Central memory CD4-positive, alpha-beta T cell (primary cell): ENCODE results near the gene C1QBP.
"Not testable (repeated sequence)": the region's sequence is repeated elsewhere in the genome, so short reads cannot be mapped to it uniquely, and the experiment has no call there.

Source experiments
- DNase-seq: peaks from one replicate; pipeline ENCODE4 v3.0.0; 2022

C1QBP gene

DNA sequence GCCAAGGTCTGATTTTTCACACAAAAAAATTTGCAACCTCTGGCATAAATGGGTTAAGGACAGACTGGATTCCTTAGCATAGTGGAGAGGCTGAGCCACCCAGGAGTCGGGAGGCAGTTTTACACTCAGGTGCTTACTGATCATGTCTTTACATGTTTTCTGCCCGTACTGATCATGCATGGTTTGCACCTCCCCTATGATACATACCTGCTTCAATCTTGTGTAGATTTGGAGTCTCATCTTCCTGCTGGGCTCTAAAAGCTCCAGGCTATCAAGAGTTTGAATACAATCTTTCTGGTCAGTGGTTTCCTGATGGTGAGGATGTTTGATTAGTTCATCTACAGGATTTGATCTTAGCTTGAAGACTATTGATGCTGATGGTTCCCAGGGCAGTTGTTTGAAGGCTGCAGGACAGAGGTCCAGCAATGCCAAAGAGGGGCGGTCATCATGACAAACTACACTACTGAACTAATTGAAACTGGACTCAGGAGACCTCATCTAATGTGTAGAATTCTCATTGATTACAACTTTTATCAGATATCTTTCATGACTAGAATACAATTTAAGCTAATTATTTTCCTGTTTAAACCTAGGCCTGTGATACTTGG, 6.9 kb downstream of the C1QBP start:
- DNase-seq, result no peak

DNA sequence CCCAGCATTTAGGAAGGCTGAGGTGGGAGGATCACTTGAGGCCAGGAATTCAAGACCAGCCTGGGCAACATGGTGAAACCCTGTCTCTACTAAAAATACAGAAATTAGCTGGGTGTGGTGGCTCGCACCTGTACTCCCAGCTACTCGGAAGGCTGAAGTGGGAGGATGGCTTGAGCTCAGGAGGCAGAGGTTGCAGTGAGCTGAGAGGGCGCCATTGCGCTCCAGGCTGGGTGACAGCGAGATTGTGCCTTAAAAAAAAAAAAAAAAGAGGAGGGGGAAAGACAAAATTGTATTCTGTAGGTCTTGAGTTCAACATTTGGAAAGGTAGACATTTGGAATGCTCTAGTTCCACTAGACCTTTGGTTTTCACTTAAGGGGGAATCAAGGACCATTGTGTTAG, 7.7 kb downstream of the C1QBP start:
- DNase-seq, result not testable (repeated sequence)

DNA sequence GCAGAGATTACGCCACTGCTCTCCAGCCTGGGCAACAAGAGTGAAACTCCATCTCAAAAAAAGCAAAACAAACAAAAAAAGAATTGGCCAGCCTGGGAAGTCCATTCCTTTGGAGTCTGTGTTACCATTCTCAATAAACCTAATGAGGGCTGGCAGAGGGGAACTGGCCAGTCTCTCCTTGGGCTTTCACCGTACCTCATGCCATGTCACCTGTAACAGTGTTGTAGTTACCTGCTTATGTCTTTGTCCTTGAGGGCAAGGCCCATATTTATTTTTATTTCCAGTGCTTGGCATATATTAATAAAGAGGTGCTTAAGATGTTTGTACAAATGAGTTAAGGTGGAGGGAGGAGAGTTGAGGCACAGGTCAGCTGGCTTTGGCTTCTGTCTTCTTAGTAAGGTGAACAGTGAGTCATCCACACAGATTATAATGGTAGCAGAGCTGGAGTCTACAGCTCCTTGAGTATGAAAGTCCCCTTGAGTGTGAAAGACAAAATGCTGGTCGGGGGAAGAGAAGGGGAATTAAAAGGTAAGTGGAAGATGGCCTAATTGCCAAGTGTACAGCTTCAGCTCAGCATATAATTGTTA, 8.4 kb downstream of the C1QBP start:
- DNase-seq, result no peak

DNA sequence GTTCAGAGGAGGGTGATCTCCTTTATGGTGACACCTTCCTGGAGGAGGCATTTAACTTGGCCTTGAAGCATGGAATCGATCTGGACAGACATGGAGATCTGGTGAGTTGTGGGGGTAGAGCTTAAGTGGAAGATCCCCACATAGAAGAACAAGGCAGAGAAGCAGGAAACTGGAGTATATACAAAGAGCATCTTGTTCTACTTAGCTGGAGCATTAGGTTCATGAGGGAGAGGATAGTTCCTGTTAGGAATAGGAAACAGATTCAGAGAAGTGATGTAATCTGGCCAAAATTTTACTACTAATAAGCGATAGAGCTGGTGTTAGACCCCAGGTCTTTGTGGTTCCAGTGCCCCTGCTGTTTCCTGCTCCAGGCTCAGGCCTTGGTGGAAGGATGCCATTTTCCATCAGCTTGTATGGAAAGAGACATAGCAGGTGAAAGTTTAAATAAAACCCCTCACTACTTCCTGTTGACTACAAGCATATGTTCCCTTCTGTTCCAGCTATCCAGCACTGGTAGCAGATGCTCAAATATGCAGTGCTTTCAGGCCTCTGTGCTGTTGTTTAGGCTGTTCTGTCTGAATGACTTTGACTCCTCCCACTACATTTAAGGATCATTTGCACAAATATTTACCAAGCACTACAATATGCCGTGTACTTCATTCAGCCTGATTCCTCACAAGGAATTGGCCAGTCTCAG, 9.6 kb downstream of the C1QBP start:
- no peak for DNase-seq

DNA sequence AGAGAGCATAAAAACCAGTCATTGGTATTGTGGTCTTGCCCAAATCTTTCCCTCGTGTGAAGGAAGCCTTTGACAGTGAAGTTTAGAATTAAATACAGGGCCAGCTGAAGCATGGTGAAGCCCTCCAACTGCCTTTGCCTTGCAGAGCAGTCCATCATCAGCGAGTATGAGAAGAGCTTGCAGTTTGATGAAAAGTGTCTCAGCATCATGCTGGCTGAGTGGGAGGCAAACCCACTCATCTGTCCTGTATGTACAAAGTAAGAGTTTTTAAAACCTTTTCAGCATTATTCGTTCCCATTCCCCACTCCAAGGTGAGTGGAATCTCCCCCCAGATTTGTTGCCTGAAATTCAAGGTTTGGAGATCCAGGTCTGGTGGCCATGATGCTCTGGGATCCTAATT, 13.1 kb downstream of the C1QBP start:
- no peak for DNase-seq

DNA sequence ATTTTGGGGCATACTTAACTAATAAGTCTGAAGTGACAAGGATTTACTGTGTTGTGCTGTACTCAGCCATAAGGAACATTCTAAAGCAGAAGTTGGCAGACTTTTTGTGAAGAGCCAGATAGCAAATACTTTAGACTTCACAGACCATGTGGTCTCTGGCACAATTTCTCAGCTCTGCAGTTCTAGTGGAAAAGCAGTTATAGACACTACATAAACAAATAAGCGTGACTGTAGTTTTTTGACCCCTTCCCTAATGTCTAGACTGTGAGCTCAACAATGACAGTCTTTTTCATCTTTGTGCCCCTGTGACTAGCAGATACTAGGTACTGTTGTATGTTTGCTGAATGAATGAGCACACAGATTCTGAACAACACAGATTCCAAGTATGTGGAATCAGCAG, 14.0 kb downstream of the C1QBP start:
- no peak for DNase-seq

DNA sequence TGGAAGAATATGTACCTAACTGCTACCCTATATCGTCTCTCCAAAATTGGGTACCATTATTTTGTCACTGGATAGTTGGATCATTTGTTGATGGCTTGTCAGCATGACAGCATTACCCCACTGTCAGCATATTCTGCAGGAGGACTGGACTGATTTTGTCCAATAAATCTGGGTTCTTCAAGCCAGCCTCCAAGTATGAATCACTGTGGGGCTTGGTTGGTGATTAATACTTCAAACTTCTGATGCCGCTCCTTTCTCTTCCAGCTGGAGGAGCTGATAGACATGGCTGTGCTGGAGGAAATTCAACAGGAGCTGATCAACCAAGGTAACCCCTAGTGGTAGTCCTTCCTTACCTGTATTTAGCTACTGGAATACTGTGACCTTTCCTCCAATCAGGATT, 16.4 kb downstream of the C1QBP start:
- DNase-seq, result no peak

DNA sequence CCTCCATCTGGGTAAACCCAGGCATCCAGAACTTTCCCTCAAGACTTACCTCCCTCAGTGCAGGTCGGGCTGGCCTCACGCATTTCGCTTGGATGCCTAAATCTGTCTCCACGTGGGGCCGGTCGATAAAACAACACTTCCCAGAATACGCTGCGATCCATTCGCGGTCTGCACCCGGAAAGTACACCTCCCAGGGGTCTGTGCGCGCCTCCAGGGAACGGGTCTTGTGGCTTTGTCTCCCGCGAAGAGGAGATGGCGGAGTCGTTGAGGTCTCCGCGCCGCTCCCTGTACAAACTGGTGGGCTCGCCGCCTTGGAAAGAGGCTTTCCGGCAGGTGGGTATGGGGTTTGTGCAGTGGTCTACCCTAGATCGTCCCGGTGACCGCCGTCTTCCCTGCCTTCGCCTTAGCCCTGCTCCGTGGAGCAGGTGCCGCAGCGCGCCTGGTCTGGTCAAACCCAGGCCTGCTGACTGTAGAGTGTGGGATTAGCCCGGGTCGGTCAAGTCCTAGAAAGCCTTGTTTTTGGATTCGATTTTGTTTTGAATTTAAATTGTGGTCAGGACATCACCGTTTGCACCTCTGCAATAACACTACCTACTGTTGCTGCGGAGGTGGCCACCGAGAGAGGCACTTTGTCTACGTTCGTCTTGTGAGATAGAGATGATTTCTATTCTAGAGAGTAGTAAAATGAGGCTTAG, 18.8 kb downstream of the C1QBP start, which contains the start of gene RPAIN:
Gene RPAIN (plus strand): TSS at position 224 of the 695 bp plus-strand sequence. CDS start 29 bp downstream, at position 253.
- peak; percentile 88 for DNase-seq

DNA sequence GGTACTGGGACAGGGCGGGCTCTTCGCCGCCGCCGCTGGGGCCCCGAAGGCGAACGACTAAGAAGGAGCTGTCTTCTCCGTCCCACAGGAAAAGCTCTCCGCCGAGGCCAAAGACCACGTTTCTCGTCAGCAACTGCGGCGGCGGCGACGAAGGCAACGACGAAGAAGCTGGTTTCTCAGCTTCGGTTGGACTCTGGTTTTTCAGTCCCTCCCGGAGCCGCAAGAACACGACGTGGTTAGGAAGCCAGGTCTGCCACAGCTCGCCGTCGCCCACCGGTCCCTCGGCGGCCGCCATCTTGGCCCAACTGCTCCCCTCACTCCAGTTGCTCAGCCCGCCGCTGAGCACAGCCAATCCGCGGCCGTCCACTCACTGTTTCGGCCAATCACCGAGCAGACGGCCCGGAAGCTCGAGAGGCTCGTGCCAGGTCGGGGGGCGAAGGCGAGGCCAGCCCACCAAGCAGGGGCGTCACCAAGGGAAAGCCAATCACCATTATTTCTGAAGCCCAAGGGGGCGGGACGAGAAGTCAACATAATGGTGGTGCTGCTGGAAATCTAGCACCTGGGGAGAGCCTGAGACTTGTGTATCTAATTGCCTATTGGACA, 19.5 kb downstream of the C1QBP start, which contains the start of gene NUP88:
Gene NUP88 (minus strand): TSS at position 307 of the 603 bp plus-strand sequence. CDS start 12 bp downstream, at position 295.
- peak; percentile 97 for DNase-seq

DNA sequence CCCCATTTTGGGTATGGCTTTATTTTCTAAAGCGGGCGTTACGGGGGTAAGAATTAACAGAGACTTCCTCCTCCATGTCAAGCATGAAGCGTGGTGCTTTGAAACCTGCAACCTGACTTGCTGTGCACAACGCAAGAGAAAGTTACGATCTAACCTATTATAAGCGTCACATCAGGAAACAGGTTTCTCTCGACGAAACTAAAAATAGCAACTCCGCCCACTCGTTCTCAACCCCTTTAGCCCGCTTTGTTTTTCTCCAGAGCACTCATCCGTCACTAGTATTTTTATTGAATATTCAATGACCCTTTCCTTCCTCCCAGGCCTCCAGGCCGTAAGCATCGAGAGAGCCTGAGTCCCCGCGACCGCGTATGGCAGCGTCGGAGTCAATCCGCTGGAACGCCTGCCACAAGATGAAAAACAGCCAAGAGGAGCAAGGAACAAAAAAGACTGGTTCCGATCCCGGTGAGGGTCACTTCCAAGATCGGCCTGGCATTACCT, 20.0 kb downstream of the C1QBP start:
- peak; percentile 82 for DNase-seq

DNA sequence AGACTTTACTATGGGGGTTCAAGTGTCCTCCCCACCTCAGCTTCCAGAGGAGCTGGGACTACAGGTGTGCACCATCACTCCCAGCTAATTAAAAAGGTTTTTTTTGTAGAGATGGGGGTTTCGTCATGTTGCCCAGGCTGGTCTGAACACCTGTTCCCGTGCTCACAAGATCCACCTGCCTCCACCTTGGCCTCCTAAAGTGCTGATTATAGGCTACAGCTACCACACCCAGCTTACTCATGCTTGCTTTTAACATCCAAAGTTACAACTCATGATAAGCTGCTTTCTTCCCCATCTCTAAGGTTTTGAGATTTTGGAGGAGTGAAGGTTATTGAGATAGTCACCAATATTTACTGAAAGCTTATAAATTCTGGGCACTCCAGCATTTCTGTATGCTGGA, 22.1 kb downstream of the C1QBP start:
- no peak for DNase-seq

DNA sequence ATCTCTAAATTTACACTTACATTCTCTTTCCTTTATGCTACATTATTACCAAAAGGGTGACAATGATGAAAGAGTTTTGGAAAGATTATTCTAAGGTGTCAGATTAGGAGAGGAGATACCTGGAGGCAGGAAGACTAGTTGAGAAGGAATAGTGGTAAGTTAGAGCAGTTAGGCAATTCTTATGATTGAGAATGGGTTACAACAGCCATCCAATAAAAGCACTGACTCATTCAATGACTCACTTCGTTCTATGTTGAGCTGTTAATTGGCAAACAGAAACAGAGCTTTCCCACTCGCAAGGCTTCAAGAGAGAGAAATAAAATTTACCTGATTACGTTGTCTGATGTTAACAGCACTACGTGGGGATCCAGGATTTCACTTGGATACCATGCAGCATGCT, 25.3 kb downstream of the C1QBP start:
- DNase-seq, result no peak

DNA sequence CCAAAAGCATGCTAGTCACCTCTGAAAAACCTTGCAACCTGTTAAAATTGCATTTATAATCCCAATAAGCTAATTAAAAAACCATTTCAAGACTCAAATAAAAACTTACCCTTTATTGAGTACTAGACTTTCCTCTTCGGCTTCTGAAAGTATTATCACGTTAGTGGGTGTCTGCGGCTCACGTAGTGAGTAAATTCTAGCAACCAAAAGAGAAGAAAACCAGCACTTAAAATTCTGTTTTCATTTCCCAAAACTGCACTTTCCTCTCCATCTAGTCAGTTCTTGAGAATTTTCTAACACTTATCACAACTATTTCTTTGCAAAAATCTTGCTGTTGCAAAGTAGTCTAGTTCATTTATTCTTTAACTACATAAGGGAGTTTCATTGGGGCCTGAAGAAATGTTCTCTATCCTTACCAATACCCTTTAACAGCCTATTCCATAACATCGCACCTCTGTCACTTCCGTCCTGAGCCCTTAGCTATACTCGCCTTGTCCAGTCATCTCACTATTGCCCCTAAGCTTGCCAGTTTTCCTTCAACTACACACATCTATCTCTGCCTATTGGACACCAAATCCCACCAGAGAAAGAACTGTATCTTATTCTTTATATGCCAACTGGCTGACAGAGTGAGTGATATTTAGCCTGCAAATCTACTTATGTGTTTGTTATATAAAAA, 28.2 kb downstream of the C1QBP start:
- no peak for DNase-seq

DNA sequence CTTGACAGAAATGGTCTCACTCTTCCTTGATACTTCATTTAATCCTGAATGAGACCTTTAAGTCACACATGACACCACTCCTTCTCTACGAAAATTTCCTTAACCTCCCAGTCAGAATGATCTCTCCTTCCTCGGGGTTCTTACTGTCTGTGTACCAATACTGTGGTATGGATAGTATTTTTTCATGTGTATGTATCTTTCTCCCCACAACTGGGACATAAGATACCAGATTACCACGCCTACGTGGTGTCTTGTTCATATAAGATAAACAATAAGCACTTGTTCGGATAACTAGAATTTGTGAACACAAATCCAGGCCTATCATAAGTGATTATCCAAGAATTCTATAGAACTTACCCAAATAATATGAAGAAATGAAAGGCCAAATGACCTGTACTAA, 30.8 kb downstream of the C1QBP start:
- DNase-seq, result no peak

DNA sequence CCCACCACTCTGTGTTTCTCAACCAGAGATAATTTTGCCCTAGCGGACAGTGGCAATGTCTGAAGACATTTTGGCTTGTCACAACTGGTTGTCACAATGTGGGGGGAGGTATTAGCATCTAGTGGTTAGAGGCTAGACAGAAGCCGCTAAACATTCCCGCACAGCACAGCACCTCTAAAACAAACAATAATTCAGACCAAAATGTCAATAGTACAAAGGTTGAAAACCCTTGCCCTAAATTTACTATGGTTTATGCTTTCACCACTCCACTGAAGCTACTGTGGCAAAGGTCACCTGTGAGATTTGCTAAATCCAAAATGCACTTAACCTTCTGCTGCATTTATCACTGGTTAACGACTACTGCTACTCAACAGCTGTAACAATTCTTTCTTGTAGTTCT, 33.6 kb downstream of the C1QBP start:
- no peak for DNase-seq

DNA sequence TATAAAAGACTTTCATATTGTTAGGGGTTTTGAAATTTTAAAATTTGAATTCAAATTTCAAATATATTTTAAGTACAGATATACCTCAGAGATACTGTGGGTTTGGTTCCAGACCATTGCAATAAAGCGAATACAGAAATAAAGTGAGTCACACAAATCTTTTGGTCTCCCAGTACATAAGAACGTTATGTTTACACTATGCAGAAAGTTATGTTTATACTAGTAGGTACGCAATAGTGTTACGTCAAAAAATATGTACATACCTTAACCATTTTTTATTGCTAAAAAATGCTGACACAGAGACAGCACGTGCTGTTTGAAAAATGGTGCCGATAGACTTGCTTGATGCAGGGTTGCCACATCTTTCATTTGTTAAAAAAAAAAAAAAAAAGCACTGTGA, 39.2 kb downstream of the C1QBP start:
- DNase-seq, result no peak

DNA sequence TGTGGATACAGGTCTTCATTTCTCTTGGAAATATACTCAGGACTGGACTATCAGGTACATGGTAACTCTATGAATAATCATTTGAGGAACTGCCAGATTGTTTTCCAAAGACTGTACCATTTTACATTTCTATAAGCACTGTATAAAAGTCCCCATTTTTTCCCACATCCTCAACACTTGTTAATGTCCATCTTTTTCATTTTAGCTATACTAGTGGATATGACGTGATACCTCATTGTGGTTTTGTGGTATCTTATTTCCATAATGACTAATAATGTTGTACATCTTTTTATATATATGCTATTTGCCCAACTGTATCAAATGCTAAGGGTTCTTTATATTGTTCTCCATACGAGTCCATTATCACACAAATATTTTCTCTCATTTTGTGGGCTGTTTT, 42.3 kb downstream of the C1QBP start:
- DNase-seq, result no peak

DNA sequence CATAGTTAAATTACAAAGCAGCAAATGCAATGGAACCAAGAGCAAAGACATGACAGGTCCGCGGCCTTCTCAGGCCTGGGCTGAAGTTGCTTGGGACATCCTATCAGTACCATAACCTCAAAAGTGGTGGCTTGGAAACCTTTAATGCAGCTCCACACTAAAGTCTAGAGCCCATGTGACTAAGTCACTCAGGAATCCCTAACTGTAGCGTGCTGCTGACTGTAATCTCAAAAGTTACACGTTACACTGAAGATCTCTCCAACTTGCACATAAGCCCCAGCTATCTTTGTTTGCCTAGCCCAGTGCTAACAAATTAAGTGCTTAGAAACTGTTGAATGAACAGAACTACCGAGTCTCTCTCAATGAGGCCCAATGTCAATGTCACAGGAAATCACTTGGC, 47.3 kb downstream of the C1QBP start:
- no peak for DNase-seq
